NCI-H146 treated with DMSO at 0.1 percent for 48 hours (cell line): ENCODE data around the gene MRM3.
"Not testable (repeated sequence)": the region's sequence is repeated elsewhere in the genome, so short reads cannot be mapped to it uniquely, and the experiment has no call there.

Source experiments
- DNase-seq: peaks from one replicate; lab custom pipeline; 2025; ENCODE audit not compliant: unreplicated experiment; lab: John Stamatoyannopoulos, UW

The MRM3 gene

GRCh38 chr17:753418-753817, 28.7 kb upstream of the MRM3 start:
- DNase-seq = no peak

GRCh38 chr17:755319-755961, 26.7 kb upstream of the MRM3 start:
- not testable (repeated sequence) for DNase-seq

GRCh38 chr17:756010-756567, 26.1 kb upstream of the MRM3 start:
- DNase-seq = not testable (repeated sequence)

DNA sequence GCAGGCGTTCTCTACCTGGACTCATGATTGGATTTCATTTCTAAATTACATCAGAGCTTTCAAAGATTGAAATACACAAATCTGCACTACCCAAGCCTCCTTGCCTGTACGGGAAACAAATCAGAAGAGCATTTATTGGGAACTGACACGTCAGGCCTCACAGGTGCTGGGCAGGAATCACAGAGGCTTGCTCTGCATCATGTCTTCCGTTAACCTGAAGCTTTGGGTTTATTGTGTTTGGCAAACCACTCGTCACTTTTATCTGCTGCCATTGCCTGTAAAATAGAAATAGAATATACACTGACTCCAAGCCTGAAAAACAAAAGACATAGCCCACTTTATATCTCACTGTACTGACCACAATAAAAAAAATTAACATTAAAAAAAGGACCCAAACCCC, 22.2 kb upstream of the MRM3 start:
- no peak for DNase-seq

- no peak for DNase-seq
These were observed 21.8 kb upstream of the MRM3 start for GRCh38 chr17:760371-760770.

DNA sequence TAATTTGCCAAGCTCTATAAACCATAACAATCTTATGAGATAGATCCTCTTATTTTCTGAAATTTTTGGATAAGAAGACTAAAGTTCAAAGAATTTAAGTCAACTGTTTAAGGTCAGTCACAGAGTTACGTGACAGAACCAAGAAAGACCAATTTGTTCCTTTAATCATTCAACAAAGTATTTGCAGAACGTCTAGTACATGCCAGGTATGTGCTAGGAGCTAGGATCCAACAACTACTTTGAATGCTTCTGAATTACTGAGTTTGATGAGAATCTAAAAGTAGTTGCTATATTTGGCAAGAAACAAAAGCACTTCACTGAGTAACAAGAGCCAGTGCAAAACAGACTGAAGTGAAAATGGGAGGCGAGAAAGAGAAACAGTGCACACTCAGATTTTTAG, 15.1 kb upstream of the MRM3 start:
- no peak for DNase-seq

DNA sequence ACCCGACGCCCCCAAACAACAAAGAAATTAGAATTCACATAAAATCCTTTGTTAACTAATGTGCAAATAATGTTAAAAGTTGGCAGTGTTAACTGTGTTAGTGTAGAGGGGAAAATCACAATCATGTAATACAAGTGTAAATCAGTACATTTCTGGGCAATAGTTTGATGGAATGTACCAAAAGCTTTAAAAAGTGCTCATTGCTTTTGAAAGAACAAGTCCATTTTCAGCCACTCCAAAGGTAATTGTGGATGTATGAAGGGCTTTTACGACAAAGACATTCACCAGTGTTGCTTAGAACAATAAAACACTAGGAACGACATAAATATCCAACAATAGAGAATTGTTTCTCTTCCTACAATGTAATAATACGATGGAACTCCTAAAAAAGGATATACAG, 9.1 kb upstream of the MRM3 start:
- no peak for DNase-seq

GRCh38 chr17:773467-774312, 8.5 kb upstream of the MRM3 start:
- DNase-seq = peak; percentile 47

GRCh38 chr17:774313-774584, 7.9 kb upstream of the MRM3 start:
- no peak for DNase-seq

GRCh38 chr17:778096-778495, 4.1 kb upstream of the MRM3 start:
- DNase-seq = no peak

DNA sequence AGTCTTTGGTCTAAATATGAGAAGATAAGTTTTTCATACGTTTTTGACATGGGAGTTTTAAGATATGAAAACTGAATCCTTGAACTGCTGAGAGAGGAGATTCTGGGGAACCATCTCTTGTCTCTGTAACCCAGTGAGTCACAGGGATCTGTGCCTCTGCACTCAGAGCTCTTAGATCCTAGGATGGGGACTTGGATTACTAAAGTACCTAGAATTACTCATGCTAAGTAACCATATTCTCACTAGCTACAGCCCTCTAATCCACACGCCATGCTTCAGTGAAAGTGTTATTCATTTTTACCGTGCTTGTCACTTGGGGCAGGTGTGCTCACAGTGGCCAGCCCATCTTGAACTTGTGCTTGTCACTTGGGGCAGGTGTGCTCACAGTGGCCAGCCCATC, 2.0 kb downstream of the MRM3 start:
- no peak for DNase-seq

GRCh38 chr17:785901-786300, 3.7 kb downstream of the MRM3 start:
- DNase-seq = not testable (repeated sequence)

GRCh38 chr17:787641-788221, 5.6 kb downstream of the MRM3 start:
- no peak for DNase-seq

- DNase-seq = no peak
These were observed 6.4 kb downstream of the MRM3 start for GRCh38 chr17:788551-788950.

DNA sequence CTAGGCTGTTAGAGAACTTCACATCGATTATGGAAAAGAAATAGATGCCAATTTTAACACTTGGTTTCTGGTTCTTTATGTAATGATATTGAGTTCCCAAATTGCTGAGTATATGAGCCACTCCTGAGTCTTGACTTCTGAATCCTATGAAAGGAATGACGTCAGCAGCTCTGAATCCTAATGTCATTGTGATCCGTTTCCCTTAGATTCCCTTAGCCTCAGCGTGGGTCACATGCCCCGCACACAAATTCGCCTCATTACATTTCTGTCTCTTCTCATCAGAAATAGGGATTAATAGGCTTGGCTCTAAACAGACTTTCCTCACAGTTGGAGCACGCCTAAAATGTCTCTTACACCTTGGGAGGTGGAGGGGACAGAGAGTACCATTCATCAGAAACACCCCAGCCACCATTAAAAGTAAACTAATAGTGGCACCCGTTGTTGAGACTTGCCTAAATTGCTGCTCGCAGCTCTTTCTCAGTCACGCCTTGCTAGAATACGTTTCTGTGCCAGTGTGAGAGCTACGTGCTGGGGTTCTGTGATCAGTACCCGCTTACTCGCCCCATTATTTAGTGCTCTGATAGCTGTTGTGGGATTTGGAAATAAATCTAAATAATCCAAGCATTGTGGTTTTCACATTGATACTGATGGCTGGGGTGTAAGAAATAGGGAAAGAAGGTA, 7.1 kb downstream of the MRM3 start:
- DNase-seq = no peak

DNA sequence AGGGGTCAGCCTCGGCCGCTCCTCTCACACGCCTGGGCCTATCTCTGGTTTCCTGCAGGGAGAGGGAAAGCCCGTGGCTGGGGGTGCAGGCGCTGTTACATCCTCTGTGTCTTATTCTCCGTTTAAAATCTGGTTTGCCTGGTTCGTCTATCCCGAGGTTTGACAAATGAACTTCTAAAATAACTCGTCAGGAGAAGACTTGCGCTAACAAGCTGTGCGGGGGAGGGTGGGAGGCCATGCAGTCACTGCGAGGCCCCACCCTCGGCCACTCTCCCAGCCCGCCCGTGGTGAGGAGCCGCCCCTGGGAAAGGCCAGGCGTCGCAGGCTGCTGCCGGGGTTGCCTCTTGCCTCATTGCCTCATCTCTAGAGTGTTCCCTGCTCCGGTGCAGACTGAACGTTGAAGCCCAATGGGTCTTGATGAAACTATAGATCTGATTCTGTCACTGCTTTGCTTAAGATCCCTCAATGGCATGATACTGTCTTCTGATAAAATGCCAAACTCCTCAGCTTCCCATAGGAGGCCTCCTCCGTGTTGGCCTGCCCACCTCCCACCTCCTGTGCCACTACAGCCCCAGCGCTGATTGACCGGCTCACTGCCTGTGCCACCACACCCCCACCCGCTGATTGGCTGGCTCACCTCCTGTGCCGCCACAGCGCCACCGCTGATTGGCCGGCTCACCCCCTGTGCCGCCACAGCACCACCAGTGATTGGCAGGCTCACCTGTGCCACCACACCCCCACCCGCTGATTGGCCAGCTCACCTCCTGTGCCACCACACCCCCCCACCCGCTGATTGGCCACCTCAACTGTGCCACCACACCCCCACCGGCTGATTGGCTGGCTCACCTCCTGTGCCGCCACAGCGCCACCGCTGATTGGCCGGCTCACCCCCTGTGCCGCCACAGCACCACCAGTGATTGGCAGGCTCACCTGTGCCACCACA, 8.0 kb downstream of the MRM3 start:
- DNase-seq = not testable (repeated sequence)

DNA sequence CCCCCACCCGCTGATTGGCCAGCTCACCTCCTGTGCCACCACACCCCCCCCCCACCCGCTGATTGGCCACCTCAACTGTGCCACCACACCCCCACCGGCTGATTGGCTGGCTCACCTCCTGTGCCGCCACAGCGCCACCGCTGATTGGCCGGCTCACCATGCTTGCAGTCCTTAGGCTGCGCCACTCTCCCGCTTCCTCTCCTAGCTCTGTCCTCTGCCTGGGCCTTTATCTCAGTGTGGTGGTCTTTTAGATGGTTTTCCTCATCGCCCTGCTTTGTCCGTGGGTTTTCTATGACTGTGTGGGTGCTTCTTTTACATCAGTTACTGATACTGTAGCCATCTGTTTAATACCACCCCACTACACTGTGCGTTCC, 8.7 kb downstream of the MRM3 start:
- DNase-seq = not testable (repeated sequence)

- no peak for DNase-seq
These were observed 9.7 kb downstream of the MRM3 start for GRCh38 chr17:791829-792228.

DNA sequence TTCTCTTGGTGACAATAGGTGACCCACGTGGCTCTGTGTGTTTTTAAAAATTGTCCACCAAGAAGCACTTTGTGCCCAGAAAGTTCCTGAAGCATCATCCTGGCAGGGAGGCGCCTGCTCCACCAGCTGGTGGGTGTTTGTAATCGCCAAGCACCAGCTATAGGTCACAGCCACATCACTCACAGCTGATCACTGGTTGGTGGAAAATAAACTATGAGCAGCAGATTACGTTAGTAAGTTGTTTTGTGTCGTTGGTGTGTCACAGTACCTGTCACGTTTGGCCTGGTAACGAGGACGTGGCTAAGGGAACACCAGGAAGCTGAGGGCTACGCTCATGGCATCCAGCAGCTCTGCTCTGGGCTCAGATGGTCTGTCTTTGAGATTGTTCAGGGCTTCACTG, 10.1 kb downstream of the MRM3 start:
- no peak for DNase-seq

DNA sequence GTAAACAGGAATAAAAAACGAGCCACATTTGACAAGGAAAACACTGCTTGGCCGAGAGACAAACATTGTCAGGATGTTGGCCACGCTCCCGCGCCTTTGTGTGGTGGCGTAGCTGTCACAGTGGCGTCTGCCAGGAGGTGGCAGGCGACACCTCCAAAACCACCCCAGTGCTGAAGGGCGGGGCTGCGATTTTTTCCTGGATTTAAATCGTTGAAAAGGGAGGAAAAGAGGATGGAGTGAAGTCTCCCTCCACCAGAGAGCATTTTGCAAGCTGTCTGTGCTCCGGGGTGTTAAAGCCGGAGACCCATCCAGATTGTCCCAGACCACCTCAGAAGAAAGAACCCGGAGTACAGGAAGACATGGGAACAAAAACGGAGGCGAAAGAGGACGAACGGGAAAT, 12.7 kb downstream of the MRM3 start:
- DNase-seq = peak; percentile 35

DNA sequence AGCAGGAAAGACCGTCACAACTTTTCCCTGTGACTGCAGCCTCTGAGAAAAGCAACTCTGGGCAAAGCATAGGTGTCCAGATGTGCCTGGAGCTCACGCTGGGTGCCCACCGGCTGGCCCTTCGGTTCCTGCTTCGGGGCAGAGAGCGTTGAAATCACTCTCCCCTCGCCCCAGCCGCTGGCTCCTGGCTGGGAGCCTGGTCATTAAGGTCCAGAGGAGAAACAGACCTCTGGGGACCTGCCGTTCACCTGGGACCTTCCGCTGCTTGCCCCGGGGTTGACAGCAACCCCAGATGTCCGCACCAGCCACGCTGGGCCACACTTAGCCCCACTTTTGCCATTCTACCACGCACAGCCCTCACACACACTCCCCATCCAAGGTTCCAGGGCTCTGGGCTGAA, 13.1 kb downstream of the MRM3 start:
- no peak for DNase-seq
